GM12892 (cell line): ENCODE data around the gene CHD5.

ENCODE experiments used
- POLR2A ChIP-seq: IDR thresholded peaks from 2 replicates; pipeline ENCODE4 v1.6.1; 2011; ENCODE audit warnings: low read depth, low read length, control low read depth
- TAF1 ChIP-seq: IDR thresholded peaks from 2 replicates; pipeline ENCODE4 v1.6.1; 2011; ENCODE audit warnings: low read depth, mild to moderate bottlenecking, control low read depth, low read length, borderline replicate concordance

DNA sequence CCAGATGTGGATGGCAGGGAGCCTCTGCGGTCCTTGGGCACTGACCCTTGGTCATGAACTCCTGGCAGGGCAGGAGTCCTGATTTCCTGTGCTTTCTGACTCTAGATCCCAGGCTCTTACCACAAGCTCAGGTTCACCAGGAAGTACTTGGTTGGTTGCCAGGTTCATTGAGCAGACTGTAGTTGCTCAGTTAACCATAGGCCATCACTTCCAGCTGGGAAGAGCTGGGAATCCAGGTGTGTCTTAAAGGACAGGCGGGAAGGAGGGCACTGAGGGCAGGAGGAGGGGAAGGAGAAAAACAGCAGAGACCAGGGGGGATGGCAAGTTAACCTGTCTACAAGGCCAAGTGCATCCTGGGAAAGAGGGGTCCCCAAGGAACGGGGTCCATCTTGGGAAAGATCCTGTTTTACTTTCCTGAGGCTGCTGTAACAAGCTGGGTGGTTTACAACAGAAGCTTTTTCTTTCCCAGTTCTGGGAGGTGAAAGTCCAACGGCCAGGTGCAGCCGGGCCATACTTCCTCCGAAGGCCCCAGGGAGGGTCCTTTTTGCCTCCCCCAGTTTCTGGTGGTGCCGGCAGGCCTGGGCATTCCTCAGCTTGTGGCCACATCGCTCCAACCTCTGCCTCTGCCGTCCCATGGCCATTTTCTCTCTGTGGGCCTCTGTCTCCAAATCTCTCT lies 122.8 kb downstream of the CHD5 start:
- TF ChIP-seq POLR2A (no peak), TAF1 (no peak)
